Measurements from ENCODE around the gene SIM2.

DNA sequence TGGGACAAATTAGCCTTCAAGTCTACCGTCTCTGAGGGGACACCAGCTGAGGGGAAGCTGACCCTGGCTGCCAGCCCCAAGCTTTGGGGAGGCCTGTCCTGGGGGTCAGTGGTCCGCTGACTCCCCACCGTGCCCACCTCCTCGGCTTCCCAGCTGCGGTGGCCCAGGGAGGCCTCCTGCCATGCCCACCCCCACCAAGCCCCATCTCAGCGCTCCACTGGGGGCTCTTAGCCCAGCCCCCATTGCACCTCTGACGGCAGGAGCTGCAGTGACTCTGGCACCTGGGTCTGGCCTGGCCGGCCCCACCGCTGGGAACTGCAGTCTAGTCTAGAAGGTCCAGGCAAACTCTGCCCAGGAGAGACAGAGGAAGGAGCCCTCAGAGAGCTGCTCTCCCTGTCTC lies 30.2 kb upstream of the SIM2 start:
- TF ChIP-seq, protein P1, sequence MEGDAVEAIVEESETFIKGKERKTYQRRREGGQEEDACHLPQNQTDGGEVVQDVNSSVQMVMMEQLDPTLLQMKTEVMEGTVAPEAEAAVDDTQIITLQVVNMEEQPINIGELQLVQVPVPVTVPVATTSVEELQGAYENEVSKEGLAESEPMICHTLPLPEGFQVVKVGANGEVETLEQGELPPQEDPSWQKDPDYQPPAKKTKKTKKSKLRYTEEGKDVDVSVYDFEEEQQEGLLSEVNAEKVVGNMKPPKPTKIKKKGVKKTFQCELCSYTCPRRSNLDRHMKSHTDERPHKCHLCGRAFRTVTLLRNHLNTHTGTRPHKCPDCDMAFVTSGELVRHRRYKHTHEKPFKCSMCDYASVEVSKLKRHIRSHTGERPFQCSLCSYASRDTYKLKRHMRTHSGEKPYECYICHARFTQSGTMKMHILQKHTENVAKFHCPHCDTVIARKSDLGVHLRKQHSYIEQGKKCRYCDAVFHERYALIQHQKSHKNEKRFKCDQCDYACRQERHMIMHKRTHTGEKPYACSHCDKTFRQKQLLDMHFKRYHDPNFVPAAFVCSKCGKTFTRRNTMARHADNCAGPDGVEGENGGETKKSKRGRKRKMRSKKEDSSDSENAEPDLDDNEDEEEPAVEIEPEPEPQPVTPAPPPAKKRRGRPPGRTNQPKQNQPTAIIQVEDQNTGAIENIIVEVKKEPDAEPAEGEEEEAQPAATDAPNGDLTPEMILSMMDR (IDR thresholded peaks at IDR 0.05; ENCODE audit: insufficient read depth, low read length): no peak
- TF ChIP-seq, protein P2, sequence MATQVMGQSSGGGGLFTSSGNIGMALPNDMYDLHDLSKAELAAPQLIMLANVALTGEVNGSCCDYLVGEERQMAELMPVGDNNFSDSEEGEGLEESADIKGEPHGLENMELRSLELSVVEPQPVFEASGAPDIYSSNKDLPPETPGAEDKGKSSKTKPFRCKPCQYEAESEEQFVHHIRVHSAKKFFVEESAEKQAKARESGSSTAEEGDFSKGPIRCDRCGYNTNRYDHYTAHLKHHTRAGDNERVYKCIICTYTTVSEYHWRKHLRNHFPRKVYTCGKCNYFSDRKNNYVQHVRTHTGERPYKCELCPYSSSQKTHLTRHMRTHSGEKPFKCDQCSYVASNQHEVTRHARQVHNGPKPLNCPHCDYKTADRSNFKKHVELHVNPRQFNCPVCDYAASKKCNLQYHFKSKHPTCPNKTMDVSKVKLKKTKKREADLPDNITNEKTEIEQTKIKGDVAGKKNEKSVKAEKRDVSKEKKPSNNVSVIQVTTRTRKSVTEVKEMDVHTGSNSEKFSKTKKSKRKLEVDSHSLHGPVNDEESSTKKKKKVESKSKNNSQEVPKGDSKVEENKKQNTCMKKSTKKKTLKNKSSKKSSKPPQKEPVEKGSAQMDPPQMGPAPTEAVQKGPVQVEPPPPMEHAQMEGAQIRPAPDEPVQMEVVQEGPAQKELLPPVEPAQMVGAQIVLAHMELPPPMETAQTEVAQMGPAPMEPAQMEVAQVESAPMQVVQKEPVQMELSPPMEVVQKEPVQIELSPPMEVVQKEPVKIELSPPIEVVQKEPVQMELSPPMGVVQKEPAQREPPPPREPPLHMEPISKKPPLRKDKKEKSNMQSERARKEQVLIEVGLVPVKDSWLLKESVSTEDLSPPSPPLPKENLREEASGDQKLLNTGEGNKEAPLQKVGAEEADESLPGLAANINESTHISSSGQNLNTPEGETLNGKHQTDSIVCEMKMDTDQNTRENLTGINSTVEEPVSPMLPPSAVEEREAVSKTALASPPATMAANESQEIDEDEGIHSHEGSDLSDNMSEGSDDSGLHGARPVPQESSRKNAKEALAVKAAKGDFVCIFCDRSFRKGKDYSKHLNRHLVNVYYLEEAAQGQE (IDR thresholded peaks at IDR 0.05; ENCODE audit: insufficient replicate concordance, low read depth): no peak
- TF ChIP-seq POLR2AphosphoS5 (IDR thresholded peaks at IDR 0.05; ENCODE audit: low read depth) (no peak), GABPA (IDR thresholded peaks at IDR 0.05; ENCODE audit: low read depth) (no peak)
